ENCODE measurements around the gene MARCHF10.

Gene MARCHF10

DNA sequence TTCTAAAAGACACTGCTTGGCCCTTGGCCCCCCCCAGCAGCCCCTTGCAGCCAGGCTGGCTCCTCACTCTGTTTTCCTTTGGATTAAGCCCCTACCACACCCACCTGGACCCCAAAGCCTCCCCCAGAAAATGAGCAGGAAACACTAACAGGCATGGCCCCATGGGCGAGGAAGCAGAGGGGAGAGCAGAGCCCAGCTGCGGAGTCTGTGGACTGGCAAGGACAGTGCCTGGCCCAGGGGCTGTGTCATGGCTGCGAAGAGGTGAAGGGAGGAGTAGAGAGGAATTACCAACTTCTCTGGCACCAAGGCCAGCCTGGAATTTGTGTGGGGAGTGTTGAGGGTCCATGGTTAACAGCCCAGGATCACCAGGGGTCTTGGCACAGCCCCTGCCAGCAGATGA lies 133.3 kb downstream of the MARCHF10 start:
- no peak overlapping the region for H3K4me3 Mint-ChIP-seq
- H3K27me3 Mint-ChIP-seq (ENCODE audit: low read depth) = peaks cover 3% of the 10 kb centered on the region
- H3K9me3 Mint-ChIP-seq = no peaks in the 10 kb centered on the region
- no peaks in the 10 kb centered on the region for H3K36me3 Mint-ChIP-seq (ENCODE audit: low read depth)
- H3K4me1 Mint-ChIP-seq (ENCODE audit: low read depth) = no peaks in the 10 kb centered on the region
- no peak overlapping the region for H3K27ac Mint-ChIP-seq

DNA sequence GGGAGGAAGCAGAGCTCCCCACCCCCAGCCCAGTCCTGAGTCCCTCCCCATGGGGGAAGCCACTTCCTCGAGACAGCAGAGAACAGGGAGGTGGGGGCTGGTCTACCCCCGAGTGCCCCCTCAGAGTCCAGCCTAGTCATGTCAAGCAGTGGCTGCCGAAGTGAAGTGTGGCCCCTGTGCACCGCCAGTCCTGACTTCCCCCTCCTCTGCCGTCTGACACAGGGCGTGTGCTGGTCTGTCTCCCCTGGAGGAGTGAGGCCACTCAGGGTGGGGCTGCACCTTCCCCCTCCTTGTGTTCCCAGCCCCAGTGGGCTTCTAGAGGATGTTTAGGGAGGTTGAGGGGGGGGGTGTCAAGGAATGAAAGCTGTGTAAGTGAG lies 133.8 kb downstream of the MARCHF10 start:
- Mint-ChIP-seq H3K27me3 (ENCODE audit: low read depth) (peaks cover 3% of the 10 kb centered on the region), H3K4me1 (ENCODE audit: low read depth) (no peaks in the 10 kb centered on the region), H3K4me3 (no peak overlapping the region), H3K36me3 (ENCODE audit: low read depth) (no peaks in the 10 kb centered on the region), H3K9me3 (no peaks in the 10 kb centered on the region), H3K27ac (no peak overlapping the region)

DNA sequence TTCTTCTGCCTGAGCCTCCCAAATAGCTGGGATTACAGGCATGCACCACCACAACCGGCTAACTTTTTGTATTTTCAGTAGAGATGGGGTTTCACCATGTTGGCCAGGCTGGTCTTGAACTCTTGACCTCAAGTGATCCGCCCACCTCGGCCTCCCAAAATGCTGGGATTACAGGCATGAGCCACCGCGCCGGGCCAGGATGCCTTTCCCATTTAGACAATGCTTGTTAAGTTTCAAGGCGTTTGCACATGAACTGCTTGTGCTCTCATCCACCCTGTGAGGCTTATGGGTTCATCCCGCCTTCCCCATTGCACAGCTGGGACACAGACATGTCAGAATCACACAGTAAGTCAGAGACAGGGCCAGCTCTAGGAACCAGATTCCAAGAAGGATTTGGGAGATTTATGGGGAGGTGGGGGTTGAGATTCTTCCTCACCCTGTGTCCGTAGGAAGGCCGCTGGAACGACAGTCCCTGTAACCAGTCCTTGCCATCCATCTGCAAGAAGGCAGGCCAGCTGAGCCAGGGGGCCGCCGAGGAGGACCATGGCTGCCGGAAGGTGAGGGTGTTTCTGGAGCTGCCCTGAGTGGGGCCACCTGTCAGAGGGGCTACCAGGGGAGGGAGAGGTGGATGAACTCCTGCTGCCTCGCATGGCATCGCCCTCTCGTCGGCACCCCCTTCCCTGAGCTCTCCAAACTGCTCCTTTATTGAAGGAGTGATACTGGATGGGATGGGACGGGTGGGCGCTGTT lies 134.3 kb downstream of the MARCHF10 start:
- Mint-ChIP-seq H3K4me1 (ENCODE audit: low read depth) (no peaks in the 10 kb centered on the region), H3K27me3 (ENCODE audit: low read depth) (peaks cover 3% of the 10 kb centered on the region), H3K36me3 (ENCODE audit: low read depth) (no peaks in the 10 kb centered on the region), H3K9me3 (no peaks in the 10 kb centered on the region), H3K4me3 (no peak overlapping the region), H3K27ac (no peak overlapping the region)

DNA sequence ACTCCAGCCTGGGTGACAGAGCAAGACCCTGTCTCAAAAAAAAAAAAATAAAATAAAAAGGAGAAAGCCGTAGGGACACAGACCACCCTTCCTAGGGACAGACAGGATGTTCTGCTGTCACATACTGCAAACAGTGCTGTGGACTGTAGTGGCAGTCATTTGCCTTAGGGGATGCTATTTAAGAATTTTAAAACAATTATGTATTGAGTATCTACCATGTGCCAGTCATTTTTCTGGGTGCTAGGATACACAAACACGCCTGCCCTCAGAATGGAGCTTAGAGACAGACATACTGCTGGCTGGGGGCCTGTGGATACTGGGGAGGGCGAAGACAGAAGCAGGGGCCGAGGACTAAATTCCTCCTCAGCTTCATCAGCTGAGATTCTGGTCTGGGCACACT lies 135.2 kb downstream of the MARCHF10 start:
- Mint-ChIP-seq H3K4me3 (no peak overlapping the region), H3K36me3 (ENCODE audit: low read depth) (no peaks in the 10 kb centered on the region), H3K27me3 (ENCODE audit: low read depth) (peaks cover 3% of the 10 kb centered on the region), H3K27ac (no peak overlapping the region), H3K9me3 (no peaks in the 10 kb centered on the region), H3K4me1 (ENCODE audit: low read depth) (no peaks in the 10 kb centered on the region)

DNA sequence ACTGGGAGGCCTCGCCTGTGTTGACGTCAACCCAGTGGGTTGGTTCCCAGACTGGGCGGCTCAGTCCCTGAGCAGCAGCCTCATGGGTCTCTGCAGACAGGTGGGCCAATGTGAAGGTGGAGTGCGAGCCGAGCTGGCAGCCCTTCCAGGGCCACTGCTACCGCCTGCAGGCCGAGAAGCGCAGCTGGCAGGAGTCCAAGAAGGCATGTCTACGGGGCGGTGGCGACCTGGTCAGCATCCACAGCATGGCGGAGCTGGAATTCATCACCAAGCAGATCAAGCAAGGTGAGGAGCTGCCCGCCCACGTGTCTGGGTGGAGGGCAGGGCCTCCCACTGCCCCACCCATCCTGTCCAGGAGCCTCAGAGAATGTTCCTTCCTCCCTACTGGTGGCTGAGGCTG lies 136.6 kb downstream of the MARCHF10 start:
- H3K27me3 Mint-ChIP-seq (ENCODE audit: low read depth) = peaks cover 3% of the 10 kb centered on the region
- no peak overlapping the region for H3K4me3 Mint-ChIP-seq
- H3K36me3 Mint-ChIP-seq (ENCODE audit: low read depth) = no peaks in the 10 kb centered on the region
- no peaks in the 10 kb centered on the region for H3K9me3 Mint-ChIP-seq
- H3K4me1 Mint-ChIP-seq (ENCODE audit: low read depth) = no peaks in the 10 kb centered on the region
- H3K27ac Mint-ChIP-seq = no peak overlapping the region

DNA sequence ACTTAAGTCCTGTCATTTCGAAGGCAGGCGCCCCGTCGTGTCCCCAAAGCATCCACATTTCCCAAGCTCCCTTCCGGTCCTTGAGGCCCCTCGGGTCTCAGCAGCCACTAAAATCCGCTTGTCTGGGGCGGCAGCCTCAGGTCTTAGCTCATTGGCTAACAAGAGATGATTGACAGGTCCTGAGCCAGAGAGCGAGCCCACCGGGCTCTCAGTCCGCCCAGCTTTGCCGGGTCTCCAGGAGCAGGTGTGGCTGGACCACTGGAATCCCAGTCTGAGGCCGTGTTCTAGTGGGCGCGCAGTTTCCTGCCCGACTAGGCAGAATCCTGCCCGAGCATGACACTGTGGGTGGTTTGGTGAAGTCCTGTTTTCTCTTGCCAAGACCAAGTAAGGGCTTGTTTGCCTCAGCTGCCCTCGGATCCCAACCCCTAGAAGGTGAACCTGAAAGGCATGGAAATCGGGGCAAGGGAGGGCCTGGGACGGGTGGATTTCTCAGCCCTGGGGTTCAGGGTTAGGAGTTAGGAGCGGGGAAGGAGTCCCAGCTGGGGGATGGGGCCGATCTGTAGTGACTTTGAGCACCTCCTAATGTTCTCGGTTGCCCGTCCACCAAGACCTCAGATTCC lies 137.8 kb downstream of the MARCHF10 start:
- Mint-ChIP-seq H3K4me3 (no peak overlapping the region), H3K27me3 (ENCODE audit: low read depth) (peaks cover 3% of the 10 kb centered on the region), H3K36me3 (ENCODE audit: low read depth) (no peaks in the 10 kb centered on the region), H3K9me3 (no peaks in the 10 kb centered on the region), H3K27ac (no peak overlapping the region), H3K4me1 (ENCODE audit: low read depth) (no peaks in the 10 kb centered on the region)

DNA sequence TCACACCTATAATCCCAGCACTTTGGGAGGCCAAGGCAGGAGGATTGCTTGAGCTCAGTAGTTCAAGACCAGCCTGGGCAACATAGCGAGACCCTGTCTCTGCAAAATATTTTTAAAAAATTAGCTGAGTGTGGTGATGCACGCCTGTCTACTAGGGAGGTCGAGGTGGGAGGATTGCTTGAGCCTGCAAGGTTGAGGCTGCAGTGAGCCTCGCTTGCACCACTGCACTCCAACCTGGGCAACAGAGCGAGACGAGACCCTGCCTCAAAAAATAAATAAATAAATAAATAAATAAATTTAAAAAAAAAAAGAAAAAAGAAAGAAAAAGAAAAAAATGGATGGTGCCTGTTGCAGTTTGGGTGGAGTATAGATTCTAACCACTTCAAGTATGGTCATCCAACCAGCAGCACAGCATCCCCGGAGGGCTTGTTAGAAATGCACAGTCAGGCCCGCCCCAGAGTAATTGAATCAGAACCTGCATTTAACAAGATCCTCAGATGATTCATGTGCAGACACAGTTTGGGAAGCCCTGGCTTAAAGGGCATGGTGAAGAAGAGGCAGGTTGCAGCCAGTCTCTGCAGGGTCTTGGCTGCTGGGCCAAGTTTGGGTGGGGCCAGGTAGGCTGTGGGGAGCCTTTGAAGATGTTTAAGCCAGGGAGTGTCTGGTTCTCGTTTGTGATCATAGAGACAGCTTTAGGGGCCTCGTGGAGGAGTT lies 139.9 kb downstream of the MARCHF10 start:
- no peaks in the 10 kb centered on the region for H3K4me1 Mint-ChIP-seq (ENCODE audit: low read depth)
- no peaks in the 10 kb centered on the region for H3K9me3 Mint-ChIP-seq
- H3K36me3 Mint-ChIP-seq (ENCODE audit: low read depth) = no peaks in the 10 kb centered on the region
- H3K27me3 Mint-ChIP-seq (ENCODE audit: low read depth) = peaks cover 7% of the 10 kb centered on the region
- no peak overlapping the region for H3K4me3 Mint-ChIP-seq
- H3K27ac Mint-ChIP-seq = no peak overlapping the region

DNA sequence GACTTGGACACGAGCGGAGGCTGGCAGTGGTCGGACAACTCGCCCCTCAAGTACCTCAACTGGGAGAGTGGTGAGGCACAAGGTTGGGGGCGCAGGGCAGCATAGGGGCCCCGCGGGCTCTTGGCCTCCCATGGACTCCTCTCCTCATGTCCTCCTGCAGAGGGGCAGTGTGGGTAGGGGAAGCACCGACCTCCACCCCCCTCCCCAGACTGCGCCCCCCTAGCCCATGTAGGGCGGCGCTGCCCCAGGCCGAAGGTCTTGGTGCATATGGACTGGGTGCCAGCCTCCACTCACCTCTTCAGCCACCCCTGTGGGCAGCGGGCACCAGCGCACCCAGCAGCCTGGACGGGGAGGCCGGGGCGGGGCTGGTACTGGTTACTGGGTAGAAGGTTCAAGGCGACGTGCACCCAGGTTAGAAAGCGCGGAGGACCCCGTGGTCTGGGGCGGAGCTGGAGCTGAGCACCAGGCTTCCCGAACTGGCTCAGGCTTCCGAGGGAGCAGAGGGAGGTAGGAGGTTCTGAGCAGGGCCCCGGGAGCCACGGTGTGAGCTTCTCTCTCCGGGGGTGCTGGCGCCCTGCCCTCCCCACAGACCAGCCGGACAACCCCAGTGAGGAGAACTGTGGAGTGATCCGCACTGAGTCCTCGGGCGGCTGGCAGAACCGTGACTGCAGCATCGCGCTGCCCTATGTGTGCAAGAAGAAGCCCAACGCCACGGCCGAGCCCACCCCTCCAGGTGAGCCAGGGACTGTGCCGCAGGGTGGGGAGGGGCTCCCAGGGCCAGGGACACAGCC lies 141.1 kb downstream of the MARCHF10 start:
- Mint-ChIP-seq H3K36me3 (ENCODE audit: low read depth) (no peaks in the 10 kb centered on the region), H3K4me3 (no peak overlapping the region), H3K27ac (no peak overlapping the region), H3K9me3 (no peaks in the 10 kb centered on the region), H3K4me1 (ENCODE audit: low read depth) (no peaks in the 10 kb centered on the region), H3K27me3 (ENCODE audit: low read depth) (peaks cover 12% of the 10 kb centered on the region)

DNA sequence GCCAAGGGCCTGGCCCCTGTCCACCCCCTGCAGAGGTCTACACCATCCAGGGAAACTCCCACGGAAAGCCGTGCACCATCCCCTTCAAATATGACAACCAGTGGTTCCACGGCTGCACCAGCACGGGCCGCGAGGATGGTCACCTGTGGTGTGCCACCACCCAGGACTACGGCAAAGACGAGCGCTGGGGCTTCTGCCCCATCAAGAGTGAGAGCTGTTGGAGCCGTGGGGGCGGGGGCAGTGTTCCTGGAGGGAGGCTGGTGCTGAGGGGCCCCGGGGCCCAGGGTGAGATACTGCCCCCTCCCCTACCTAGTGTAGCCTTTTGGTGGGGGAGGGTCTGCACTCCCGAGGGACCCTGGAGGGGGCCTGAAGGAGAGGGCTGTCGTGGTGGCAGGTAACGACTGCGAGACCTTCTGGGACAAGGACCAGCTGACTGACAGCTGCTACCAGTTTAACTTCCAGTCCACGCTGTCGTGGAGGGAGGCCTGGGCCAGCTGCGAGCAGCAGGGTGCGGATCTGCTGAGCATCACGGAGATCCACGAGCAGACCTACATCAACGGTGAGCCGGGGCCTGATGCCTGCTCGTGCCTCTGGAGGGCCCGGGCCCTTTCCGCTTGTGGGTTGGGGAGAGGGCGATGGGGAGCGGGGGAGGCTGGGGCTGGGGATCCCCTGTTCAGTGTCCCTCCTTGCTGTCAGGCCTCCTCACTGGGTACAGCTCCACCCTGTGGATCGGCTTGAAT lies 141.9 kb downstream of the MARCHF10 start:
- Mint-ChIP-seq H3K36me3 (ENCODE audit: low read depth) (peaks cover 2% of the 10 kb centered on the region), H3K4me3 (no peak overlapping the region), H3K9me3 (peaks cover 4% of the 10 kb centered on the region), H3K27me3 (ENCODE audit: low read depth) (peaks cover 17% of the 10 kb centered on the region), H3K4me1 (ENCODE audit: low read depth) (no peaks in the 10 kb centered on the region), H3K27ac (no peak overlapping the region)

DNA sequence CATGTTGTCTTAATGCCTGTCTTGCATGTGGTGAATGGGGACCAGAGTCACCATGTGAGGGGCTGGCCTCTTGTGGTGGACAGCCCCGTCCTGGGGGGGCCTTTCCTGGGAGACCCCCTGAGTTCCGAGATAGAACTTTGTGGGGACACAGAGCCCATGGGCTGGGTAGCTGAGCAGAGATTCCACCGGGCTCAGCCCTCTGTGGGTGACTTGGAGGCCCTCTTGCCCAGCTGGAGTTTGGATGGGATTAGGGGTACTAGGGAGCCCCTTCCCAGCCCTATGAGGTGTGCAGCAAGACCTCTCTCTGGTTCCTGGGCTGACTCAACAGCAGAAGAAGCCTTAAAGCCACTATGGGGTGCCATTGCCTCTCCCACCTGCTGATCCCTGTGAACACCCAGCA lies 142.5 kb downstream of the MARCHF10 start:
- no peak overlapping the region for H3K27ac Mint-ChIP-seq
- peaks cover 23% of the 10 kb centered on the region for H3K27me3 Mint-ChIP-seq (ENCODE audit: low read depth)
- no peaks in the 10 kb centered on the region for H3K4me1 Mint-ChIP-seq (ENCODE audit: low read depth)
- H3K9me3 Mint-ChIP-seq = peaks cover 10% of the 10 kb centered on the region
- H3K36me3 Mint-ChIP-seq (ENCODE audit: low read depth) = peaks cover 4% of the 10 kb centered on the region
- no peak overlapping the region for H3K4me3 Mint-ChIP-seq

DNA sequence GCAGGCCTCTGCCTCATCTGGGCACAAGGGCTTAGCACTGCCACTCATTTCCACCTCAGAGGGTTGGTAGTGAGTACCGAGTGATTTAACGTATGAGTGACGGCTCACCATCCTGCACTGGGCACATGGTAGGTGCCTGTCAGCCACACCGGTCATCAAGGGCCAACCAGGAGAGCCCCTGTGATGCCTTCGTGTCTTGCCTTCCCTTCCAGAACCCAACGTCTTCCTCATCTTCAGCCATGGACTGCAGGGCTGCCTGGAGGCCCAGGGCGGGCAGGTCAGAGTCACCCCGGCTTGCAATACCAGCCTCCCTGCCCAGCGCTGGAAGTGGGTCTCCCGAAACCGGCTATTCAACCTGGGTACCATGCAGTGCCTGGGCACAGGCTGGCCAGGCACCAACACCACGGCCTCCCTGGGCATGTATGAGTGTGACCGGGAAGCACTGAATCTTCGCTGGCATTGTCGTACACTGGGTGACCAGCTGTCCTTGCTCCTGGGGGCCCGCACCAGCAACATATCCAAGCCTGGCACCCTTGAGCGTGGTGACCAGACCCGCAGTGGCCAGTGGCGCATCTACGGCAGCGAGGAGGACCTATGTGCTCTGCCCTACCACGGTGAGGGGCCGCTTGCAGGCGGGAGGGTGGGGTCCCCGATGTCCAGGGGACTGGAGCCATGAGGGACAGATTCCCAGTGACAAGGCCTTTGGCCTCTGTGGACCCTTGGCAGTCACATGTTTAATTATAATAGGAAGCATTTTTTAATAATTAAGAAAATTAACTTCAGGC lies 143.6 kb downstream of the MARCHF10 start:
- peaks cover 4% of the 10 kb centered on the region for H3K36me3 Mint-ChIP-seq (ENCODE audit: low read depth)
- H3K27me3 Mint-ChIP-seq (ENCODE audit: low read depth) = peaks cover 32% of the 10 kb centered on the region
- no peak overlapping the region for H3K4me3 Mint-ChIP-seq
- H3K4me1 Mint-ChIP-seq (ENCODE audit: low read depth) = no peaks in the 10 kb centered on the region
- H3K9me3 Mint-ChIP-seq = peaks cover 17% of the 10 kb centered on the region
- H3K27ac Mint-ChIP-seq = no peak overlapping the region

DNA sequence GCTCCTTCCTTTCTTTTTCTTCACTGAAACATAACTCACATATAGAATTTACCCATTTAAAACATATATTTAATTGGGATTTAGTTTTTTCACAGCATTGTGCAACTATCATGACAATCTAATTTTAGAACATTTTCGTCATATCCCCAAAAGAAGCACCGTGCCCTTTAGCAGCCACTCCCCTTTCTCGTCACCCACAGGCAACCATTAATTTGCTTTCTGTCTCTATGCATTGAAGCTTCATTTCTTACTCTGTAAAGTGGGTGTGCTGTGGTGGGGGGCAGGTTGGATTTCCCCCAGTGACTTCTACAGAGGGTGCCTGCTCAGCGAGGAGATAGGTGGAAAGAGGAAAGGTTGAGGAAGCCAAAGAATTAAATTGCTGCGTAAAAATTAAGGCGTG lies 144.8 kb downstream of the MARCHF10 start:
- Mint-ChIP-seq H3K27ac (no peak overlapping the region), H3K27me3 (ENCODE audit: low read depth) (peaks cover 43% of the 10 kb centered on the region), H3K4me3 (no peak overlapping the region), H3K4me1 (ENCODE audit: low read depth) (no peaks in the 10 kb centered on the region), H3K36me3 (ENCODE audit: low read depth) (peaks cover 4% of the 10 kb centered on the region), H3K9me3 (peaks cover 18% of the 10 kb centered on the region)

DNA sequence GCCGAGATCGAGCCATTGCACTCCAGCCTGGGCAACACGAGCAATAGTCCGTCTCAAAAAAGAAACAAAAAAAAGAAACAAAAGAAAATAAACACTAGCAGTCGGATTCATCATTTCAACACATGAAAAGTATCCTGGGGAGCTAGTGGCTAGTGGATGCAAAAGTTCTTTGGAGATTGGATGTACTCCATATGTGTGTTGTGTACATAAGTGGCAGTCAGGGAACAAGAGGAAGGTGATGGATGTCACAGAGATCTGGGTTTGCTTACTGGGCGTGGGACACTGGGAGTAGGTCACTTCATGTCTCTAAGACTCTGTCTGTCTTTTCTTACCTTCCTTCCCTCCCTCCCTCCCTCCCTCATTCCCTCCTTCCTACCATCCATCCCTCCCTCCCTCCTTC lies 145.3 kb downstream of the MARCHF10 start:
- Mint-ChIP-seq H3K27ac (no peak overlapping the region), H3K9me3 (peaks cover 18% of the 10 kb centered on the region), H3K36me3 (ENCODE audit: low read depth) (peaks cover 4% of the 10 kb centered on the region), H3K4me3 (no peak overlapping the region), H3K4me1 (ENCODE audit: low read depth) (no peaks in the 10 kb centered on the region), H3K27me3 (ENCODE audit: low read depth) (peaks cover 47% of the 10 kb centered on the region)

Measured in T-helper 1 cell treated with Interleukin-12 subunit alpha and Interleukin-12 subunit beta and Interleukin-4 antibody, amounts not matched to agents 30 μg/mL and 1 μg/mL, for 36 hours (primary cell).